H9 (cell line): ENCODE data around the gene RNU7-1. TPM values are rescaled to one million over a fixed set of nuclear protein-coding genes. Genes with fewer than 3 reads are reported as not detected.

Source experiments
- DNase-seq: peaks from one replicate; pipeline ENCODE4 v3.0.0-alpha.2; 2017
- H2AFZ ChIP-seq: one replicate; pipeline ENCODE4 v1.6.1; 2013; ENCODE audit warnings: mild to moderate bottlenecking, low read length, control low read depth, moderate library complexity
- H2AK5ac ChIP-seq: 2 replicates; pipeline ENCODE4 v1.6.1; 2013; ENCODE audit warnings: low read length, control low read depth, mixed read lengths; ENCODE audit not compliant: insufficient read length
- H2BK120ac ChIP-seq: one replicate; pipeline ENCODE4 v1.6.1; 2013; ENCODE audit warnings: low read depth, mild to moderate bottlenecking, low read length, control low read depth, inconsistent platforms; ENCODE audit not compliant: poor library complexity, severe bottlenecking
- H2BK12ac ChIP-seq: 2 replicates; pipeline ENCODE4 v1.6.1; 2013; ENCODE audit warnings: low read length, control low read depth, mixed read lengths, low read depth; ENCODE audit not compliant: insufficient read length
- H2BK15ac ChIP-seq: 2 replicates; pipeline ENCODE4 v1.6.1; 2013; ENCODE audit warnings: low read depth, low read length, control low read depth
- H2BK20ac ChIP-seq: one replicate; pipeline ENCODE4 v1.6.1; 2013; ENCODE audit warnings: low read depth, mild to moderate bottlenecking, low read length, control low read depth, inconsistent platforms; ENCODE audit not compliant: poor library complexity, severe bottlenecking
- H2BK5ac ChIP-seq: 2 replicates; pipeline ENCODE4 v1.6.1; 2013; ENCODE audit warnings: low read length, control low read depth, mixed read lengths; ENCODE audit not compliant: insufficient read length
- H3K14ac ChIP-seq: 2 replicates; pipeline ENCODE4 v1.6.1; 2013; ENCODE audit warnings: low read length, control low read depth; ENCODE audit not compliant: insufficient read depth
- H3K18ac ChIP-seq: 2 replicates; pipeline ENCODE4 v1.6.1; 2013; ENCODE audit warnings: low read depth, mild to moderate bottlenecking, mixed read lengths, low read length, control low read depth; ENCODE audit not compliant: insufficient read length
- H3K23ac ChIP-seq: 2 replicates; pipeline ENCODE4 v1.6.1; 2013; ENCODE audit warnings: low read length, control low read depth, mixed read lengths, low read depth; ENCODE audit not compliant: insufficient read length
- H3K23me2 ChIP-seq: 2 replicates; pipeline ENCODE4 v1.6.1; 2013; ENCODE audit warnings: low read depth, mild to moderate bottlenecking, mixed read lengths, low read length, control low read depth; ENCODE audit not compliant: insufficient read length, poor library complexity, severe bottlenecking
- H3K27ac ChIP-seq: 2 replicates; pipeline ENCODE4 v1.5.1; 2013; ENCODE audit warnings: low read length, control low read depth, mixed read lengths, low read depth; ENCODE audit not compliant: insufficient read length
- H3K27me3 ChIP-seq: 2 replicates; pipeline ENCODE4 v1.6.1; 2013; ENCODE audit warnings: low read length, control low read depth, inconsistent platforms; ENCODE audit not compliant: insufficient read depth
- H3K4ac ChIP-seq: 2 replicates; pipeline ENCODE4 v1.6.1; 2013; ENCODE audit warnings: low read depth, mild to moderate bottlenecking, control low read depth, inconsistent platforms, low read length, moderate library complexity
- H3K4me1 ChIP-seq: 2 replicates; pipeline ENCODE4 v1.6.1; 2013; ENCODE audit warnings: low read length, control low read depth, inconsistent platforms; ENCODE audit not compliant: insufficient read depth
- H3K4me2 ChIP-seq: 2 replicates; pipeline ENCODE4 v1.6.1; 2013; ENCODE audit warnings: low read length, control low read depth, mixed read lengths; ENCODE audit not compliant: insufficient read length, insufficient read depth
- H3K56ac ChIP-seq: 2 replicates; pipeline ENCODE4 v1.6.1; 2013; ENCODE audit warnings: low read depth, mild to moderate bottlenecking, mixed read lengths, low read length, control low read depth; ENCODE audit not compliant: insufficient read length
- H3K79me1 ChIP-seq: 2 replicates; pipeline ENCODE4 v1.6.1; 2013; ENCODE audit warnings: low read depth, mild to moderate bottlenecking, moderate library complexity, low read length, control low read depth, inconsistent platforms; ENCODE audit not compliant: insufficient read depth, poor library complexity, severe bottlenecking
- H3K79me2 ChIP-seq: 2 replicates; pipeline ENCODE4 v1.6.1; 2013; ENCODE audit warnings: low read length, control low read depth, inconsistent platforms; ENCODE audit not compliant: insufficient read depth
- H3K9ac ChIP-seq: 2 replicates; pipeline ENCODE4 v1.6.1; 2013; ENCODE audit warnings: low read length, control low read depth, mixed read lengths; ENCODE audit not compliant: insufficient read length; ENCODE audit errors: extremely low read depth
- H3K9me3 ChIP-seq: one replicate; pipeline ENCODE4 v1.6.1; 2013; ENCODE audit warnings: low read depth, low read length, inconsistent platforms; ENCODE audit not compliant: control insufficient read depth
- H3T11ph ChIP-seq: one replicate; pipeline ENCODE4 v1.6.1; 2013; ENCODE audit warnings: mild to moderate bottlenecking, low read length, control low read depth, inconsistent platforms
- H4K20me1 ChIP-seq: one replicate; pipeline ENCODE4 v1.6.1; 2013; ENCODE audit not compliant: control insufficient read depth, insufficient read length, insufficient read depth
- H4K5ac ChIP-seq: 2 replicates; pipeline ENCODE4 v1.6.1; 2013; ENCODE audit warnings: low read depth, mild to moderate bottlenecking, mixed read lengths, low read length, control low read depth; ENCODE audit not compliant: insufficient read length
- H4K8ac ChIP-seq: replicated peaks from 2 replicates; pipeline ENCODE4 v1.6.1; 2013; ENCODE audit warnings: low read length, control low read depth, mixed read lengths, low read depth; ENCODE audit not compliant: insufficient read length
- H4K91ac ChIP-seq: 2 replicates; pipeline ENCODE4 v1.6.1; 2013; ENCODE audit warnings: low read depth, mild to moderate bottlenecking, moderate library complexity, mixed read lengths, low read length, control low read depth; ENCODE audit not compliant: insufficient read length
- H3K27ac Mint-ChIP-seq, 3 experiments: 2 replicates in 2 of 3; 3 replicates in 1 of 3; pipeline ENCODE4 v1.8.0; 2020 to 2021; ENCODE audit warnings: mixed read lengths in 3 of 3, mild to moderate bottlenecking in 1 of 3, moderate library complexity in 1 of 3
- H3K27me3 Mint-ChIP-seq: 2 replicates; pipeline ENCODE4 v1.8.0; 2021; ENCODE audit warnings: low read depth, mild to moderate bottlenecking, moderate library complexity, mixed read lengths
- H3K36me3 Mint-ChIP-seq, 3 experiments: 2 replicates in 2 of 3; 3 replicates in 1 of 3; pipeline ENCODE4 v1.8.0; 2020 to 2021; ENCODE audit warnings: low read depth in 3 of 3, mixed read lengths in 3 of 3; ENCODE audit not compliant: insufficient read depth in 1 of 3
- H3K4me1 Mint-ChIP-seq, 2 experiments: 2 replicates each; pipeline ENCODE4 v1.8.0; 2020; ENCODE audit warnings: mixed read lengths in 2 of 2
- H3K4me3 Mint-ChIP-seq, 2 experiments: 2 replicates in 1 of 2; 3 replicates in 1 of 2; pipeline ENCODE4 v1.8.0; 2020 to 2021; ENCODE audit warnings: mild to moderate bottlenecking in 2 of 2, mixed read lengths in 2 of 2, moderate library complexity in 1 of 2
- H3K9me3 Mint-ChIP-seq, 2 experiments: 2 replicates in 1 of 2; 3 replicates in 1 of 2; pipeline ENCODE4 v1.8.0; 2020; ENCODE audit warnings: mild to moderate bottlenecking in 2 of 2, mixed read lengths in 2 of 2, moderate library complexity in 1 of 2
- CTCF ChIP-seq: fragments of 200-600 bp; sonication (generic); conservative IDR thresholded peaks from 3 replicates; pipeline ENCODE4 v1.8.0; 2021; ENCODE audit warnings: antibody characterized with exemption, mild to moderate bottlenecking
- WGBS: extraction: QIAGEN DNeasy Blood & Tissue Kit; methylation state at CpG from one replicate; pipeline ENCODE4 v1.1.7; 2013; ENCODE audit warnings: missing lambda C conversion rate, low lambda C conversion rate, mixed read lengths; ENCODE audit not compliant: insufficient read length; ENCODE audit errors: extremely low coverage; 5-methylcytosine and 5-hydroxymethylcytosine counted together
- total RNA-seq: library from RNA; stranded (reverse); gene quantifications from 2 replicates; pipeline ENCODE4 v1.2.1, GENCODE V29; 2021

The RNU7-1 gene
- total RNA-seq, 1 experiment from 2014 or later = not detected

DNA sequence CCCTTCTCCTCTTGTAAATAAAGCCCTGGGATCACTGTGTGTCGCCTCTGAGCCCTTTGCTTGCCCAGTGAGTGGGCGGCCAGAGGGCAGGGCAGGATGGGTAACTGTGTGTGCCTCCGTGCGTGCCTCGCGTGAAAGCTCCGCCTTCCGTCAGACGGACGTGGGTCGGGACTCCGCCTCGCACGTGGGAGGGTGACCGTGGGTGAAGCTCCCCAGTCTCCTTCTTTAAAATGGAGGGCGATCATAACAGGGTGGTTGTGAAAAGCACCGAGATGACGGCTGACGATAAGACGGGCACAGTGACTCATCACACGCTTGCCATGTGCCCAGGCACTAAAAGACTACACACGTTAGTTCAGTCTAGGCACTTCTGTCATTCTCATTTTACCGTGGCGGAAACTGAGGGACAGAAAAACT lies 17.7 kb downstream of the RNU7-1 start:
- H3K56ac ChIP-seq = no peak overlapping the region

More for the DNA sequence above, 17.7 kb downstream of the RNU7-1 start:
- H3T11ph ChIP-seq = no peak overlapping the region
- H3K9me3 ChIP-seq = no peaks in the 10 kb centered on the region
- H3K23ac ChIP-seq = no peak overlapping the region
- Mint-ChIP-seq H3K27me3 (no peaks in the 10 kb centered on the region; the same call in 1 of the 2 replicates), H3K27ac (peak overlapping the region; percentile 98 to 99 (median 99); a peak in 4 of 7 replicates), H3K36me3 (peaks cover 12 to 26% (median 13%) of the 10 kb centered on the region in 3 experiments; a peak in 6 of 7 replicates), H3K9me3 (no peaks in the 10 kb centered on the region), H3K4me1 (peaks cover 45 to 60% of the 10 kb centered on the region in 2 experiments), H3K4me3 (peak overlapping the region; percentile 68 to 82)
- no peak overlapping the region for H2BK15ac ChIP-seq
- no peak for TF ChIP-seq CTCF
- H3K4me1 ChIP-seq = peaks cover 6% of the 10 kb centered on the region; the same call in 1 of the 2 replicates
- H4K91ac ChIP-seq = peak overlapping the region; percentile 11
- no peak overlapping the region for H2BK12ac ChIP-seq
- peaks cover 2% of the 10 kb centered on the region for H4K20me1 ChIP-seq
- H3K4me2 ChIP-seq = peak overlapping the region; percentile 72
- peak overlapping the region; percentile 70 for H3K27ac ChIP-seq
- H3K79me1 ChIP-seq = no peaks in the 10 kb centered on the region
- H4K8ac ChIP-seq = no peak overlapping the region
- H3K4ac ChIP-seq = no peak overlapping the region
- H2AK5ac ChIP-seq = no peak overlapping the region
- WGBS = no CpG with 5 or more reads among the region's 24 CpGs
- no peak overlapping the region for H2BK20ac ChIP-seq
- DNase-seq = no peak
- H2BK120ac ChIP-seq = no peak overlapping the region
- H3K23me2 ChIP-seq = peaks cover 17% of the 10 kb centered on the region
- no peaks in the 10 kb centered on the region for H3K27me3 ChIP-seq
- peak overlapping the region; percentile 28 for H3K9ac ChIP-seq
- peak overlapping the region; percentile 85 for H4K5ac ChIP-seq
- H3K14ac ChIP-seq = peak overlapping the region; percentile 38
- no peaks in the 10 kb centered on the region; the same call in 1 of the 2 replicates for H3K79me2 ChIP-seq
- no peak overlapping the region for H2BK5ac ChIP-seq
- no peak overlapping the region for H2AFZ ChIP-seq
- H3K18ac ChIP-seq = peak overlapping the region; percentile 78
